Caco-2 (cell line): ENCODE results near the gene TM4SF20. TPM values are rescaled to one million over a fixed set of nuclear protein-coding genes. Genes with fewer than 3 reads are reported as not detected.

Experiments used
- BruUV-seq: library from RNA; stranded (reverse); fragments of 400-500 nt; replicated peaks from 2 replicates; lab custom pipeline; 2021; lab: Mats Ljungman, UMichigan
- CTCF ChIA-PET: fragments of 300-600 bp; sonication (Branson Sonifier 250); formaldehyde crosslinking; loops from one replicate; lab custom pipeline; 2022; ENCODE audit warnings: antibody characterized with exemption; lab: Charles Lee
- POLR2A ChIA-PET: fragments of 300-600 bp; sonication (Branson Sonifier 250); formaldehyde crosslinking; loops from one replicate; lab custom pipeline; 2022; ENCODE audit warnings: antibody characterized with exemption; lab: Charles Lee
- DNase-seq, 2 experiments: peaks; one replicate each; pipeline versions ENCODE4 v3.0.0 to v3.0.0-alpha.2; 2020 to 2022
- H3K27me3 ChIP-seq: replicated peaks from 2 replicates; pipeline ENCODE4 v1.6.0; 2011; ENCODE audit warnings: low read length; ENCODE audit not compliant: control insufficient read depth, insufficient read depth
- H3K36me3 ChIP-seq: 2 replicates; pipeline ENCODE4 v1.5.1; 2011; ENCODE audit warnings: low read length; ENCODE audit not compliant: control insufficient read depth, insufficient read depth
- H3K4me1 ChIP-seq: fragments of 250-450 bp; sonication (Bioruptor Pico); 2 replicates; pipeline ENCODE4 v1.5.1; 2020; ENCODE audit warnings: mild to moderate bottlenecking
- H3K4me3 ChIP-seq: 2 replicates; pipeline ENCODE4 v1.5.1; 2011; ENCODE audit warnings: low read depth, mild to moderate bottlenecking, control low read depth, low read length
- H3K9me3 ChIP-seq: fragments of 250-450 bp; sonication (Bioruptor Pico); 2 replicates; pipeline ENCODE4 v1.5.1; 2020; ENCODE audit warnings: mild to moderate bottlenecking, moderate library complexity
- H3K27ac Mint-ChIP-seq: one replicate; pipeline ENCODE4 v1.8.0; 2022; ENCODE audit warnings: mixed read lengths; ENCODE audit not compliant: unreplicated experiment
- H3K27me3 Mint-ChIP-seq: one replicate; pipeline ENCODE4 v1.8.0; 2022; ENCODE audit warnings: mixed read lengths; ENCODE audit not compliant: insufficient read depth, unreplicated experiment
- H3K36me3 Mint-ChIP-seq: one replicate; pipeline ENCODE4 v1.8.0; 2022; ENCODE audit warnings: mild to moderate bottlenecking, mixed read lengths; ENCODE audit not compliant: insufficient read depth, unreplicated experiment
- H3K4me1 Mint-ChIP-seq: one replicate; pipeline ENCODE4 v1.8.0; 2022; ENCODE audit warnings: low read depth, mixed read lengths; ENCODE audit not compliant: unreplicated experiment
- H3K4me3 Mint-ChIP-seq: one replicate; pipeline ENCODE4 v1.8.0; 2022; ENCODE audit warnings: mild to moderate bottlenecking, moderate library complexity, mixed read lengths; ENCODE audit not compliant: unreplicated experiment
- H3K9me3 Mint-ChIP-seq: one replicate; pipeline ENCODE4 v1.8.0; 2022; ENCODE audit warnings: mixed read lengths; ENCODE audit not compliant: unreplicated experiment
- CTCF ChIP-seq, 2 experiments: fragments of 200-600 bp in 1 of 2; IDR thresholded peaks; 1 replicate in 1 of 2; 2 replicates in 1 of 2; pipeline versions ENCODE4 v1.5.1 to v1.8.0; 2011 to 2022; ENCODE audit warnings: antibody characterized with exemption in 1 of 2, control low read depth in 1 of 2, inconsistent platforms in 1 of 2, low read depth in 1 of 2, low read length in 1 of 2, mild to moderate bottlenecking in 1 of 2, moderate library complexity in 1 of 2; ENCODE audit not compliant: insufficient read depth in 1 of 2, severe bottlenecking in 1 of 2, unreplicated experiment in 1 of 2
- intact Hi-C: fragments of 100-400 bp; cut with micrococcal nuclease; formaldehyde crosslinking; loops from one replicate; pipeline ENCODE4 v1.10.0; 2022; ENCODE audit not compliant: unreplicated experiment
- total RNA-seq: library from RNA; stranded (reverse); gene quantifications from 2 replicates; pipeline ENCODE4 v1.2.3, GENCODE V29; 2022

Gene TM4SF20
- total RNA-seq, 1 experiment from 2014 or later, result 0.20 TPM

GRCh38 chr2:227395556-227395955 lies 16.4 kb upstream of the TM4SF20 start:
- intact Hi-C loops, result no loop called here
- no peak for DNase-seq
- TF ChIP-seq CTCF (IDR thresholded peaks at IDR 0.05; ENCODE audit: insufficient read depth in 1 of 2, low read depth in 1 of 2, low read length in 1 of 2, severe bottlenecking in 1 of 2, unreplicated experiment in 1 of 2), result no peak
- H3K36me3 Mint-ChIP-seq, result no peaks in the 10 kb centered on the region
- peaks cover 7% of the 10 kb centered on the region; the same call in 1 of the 2 replicates for H3K4me1 ChIP-seq
- no peak overlapping the region for H3K27ac Mint-ChIP-seq
- no peak overlapping the region for H3K4me3 Mint-ChIP-seq
- H3K27me3 ChIP-seq, result no peaks in the 10 kb centered on the region
- H3K4me1 Mint-ChIP-seq, result peaks cover 29% of the 10 kb centered on the region
- no peaks in the 10 kb centered on the region for H3K9me3 ChIP-seq
- ChIA-PET POLR2A (no interaction called here), CTCF (no interaction called here)
- no peak overlapping the region for H3K4me3 ChIP-seq
- H3K36me3 ChIP-seq, result no peaks in the 10 kb centered on the region
- no TSS peak for BruUV-seq
- no peaks in the 10 kb centered on the region for H3K9me3 Mint-ChIP-seq
- no peaks in the 10 kb centered on the region for H3K27me3 Mint-ChIP-seq

GRCh38 chr2:227394401-227394800 lies 15.3 kb upstream of the TM4SF20 start:
- Histone ChIP-seq H3K36me3 (no peaks in the 10 kb centered on the region), H3K9me3 (no peaks in the 10 kb centered on the region), H3K4me3 (no peak overlapping the region), H3K4me1 (peaks cover 10% of the 10 kb centered on the region; the same call in 1 of the 2 replicates), H3K27me3 (no peaks in the 10 kb centered on the region)
- intact Hi-C loops, result no loop called here
- Mint-ChIP-seq H3K9me3 (no peaks in the 10 kb centered on the region), H3K27me3 (no peaks in the 10 kb centered on the region), H3K4me3 (no peak overlapping the region), H3K36me3 (no peaks in the 10 kb centered on the region), H3K27ac (no peak overlapping the region), H3K4me1 (peaks cover 27% of the 10 kb centered on the region)
- BruUV-seq, result no TSS peak
- no peak for TF ChIP-seq CTCF (IDR thresholded peaks at IDR 0.05; ENCODE audit: insufficient read depth in 1 of 2, low read depth in 1 of 2, low read length in 1 of 2, severe bottlenecking in 1 of 2, unreplicated experiment in 1 of 2)
- no peak for DNase-seq
- CTCF ChIA-PET, result no interaction called here
- POLR2A ChIA-PET, result no interaction called here

- intact Hi-C loops, result no loop called here
- H3K4me1 Mint-ChIP-seq, result peaks cover 14% of the 10 kb centered on the region
- Histone ChIP-seq H3K27me3 (no peaks in the 10 kb centered on the region), H3K4me1 (peaks cover 10% of the 10 kb centered on the region; the same call in 1 of the 2 replicates), H3K36me3 (no peaks in the 10 kb centered on the region), H3K4me3 (no peak overlapping the region), H3K9me3 (no peaks in the 10 kb centered on the region)
- no TSS peak for BruUV-seq
- H3K27me3 Mint-ChIP-seq, result no peaks in the 10 kb centered on the region
- ChIA-PET POLR2A (no interaction called here), CTCF (no interaction called here)
- no peak for DNase-seq
- H3K4me3 Mint-ChIP-seq, result no peak overlapping the region
- no peak overlapping the region for H3K27ac Mint-ChIP-seq
- TF ChIP-seq CTCF (IDR thresholded peaks at IDR 0.05; ENCODE audit: insufficient read depth in 1 of 2, low read depth in 1 of 2, low read length in 1 of 2, severe bottlenecking in 1 of 2, unreplicated experiment in 1 of 2), result no peak
- no peaks in the 10 kb centered on the region for H3K36me3 Mint-ChIP-seq
- no peaks in the 10 kb centered on the region for H3K9me3 Mint-ChIP-seq
Measured at GRCh38 chr2:227390468-227391256, 11.6 kb upstream of the TM4SF20 start.
